GM12878 (cell line): ENCODE measurements around the gene DIS3L2. TPM values are rescaled to one million over a fixed set of nuclear protein-coding genes. Genes with fewer than 3 reads are reported as not detected.
"Not testable (repeated sequence)": the region's sequence is repeated elsewhere in the genome, so short reads cannot be mapped to it uniquely, and the experiment has no call there.

Experiments
- ATAC-seq: fragments of 200-7000 bp; cut with Tn5 transposase; 3 replicates; pipeline ENCODE4 v1.9.1; 2020; ENCODE audit warnings: mild to moderate bottlenecking, moderate library complexity
- BruUV-seq: library from RNA; stranded (reverse); fragments of 400-500 nt; replicated peaks from 2 replicates; lab custom pipeline; 2021; lab: Mats Ljungman, UMichigan
- CTCF ChIA-PET: fragments of 300-600 bp; sonication (Branson Sonifier 250); formaldehyde crosslinking; extraction: SDS; loops from one replicate; lab custom pipeline; 2021; ENCODE audit warnings: inconsistent platforms; lab: Yijun Ruan, JAX
- POLR2A ChIA-PET: fragments of 350-600 bp; formaldehyde crosslinking; extraction: SDS; loops from one replicate; lab custom pipeline; 2021; ENCODE audit warnings: inconsistent platforms; lab: Charles Lee
- RAD21 ChIA-PET: fragments of 300-600 bp; sonication (Branson Sonifier 250); formaldehyde crosslinking; loops from one replicate; lab custom pipeline; 2023; ENCODE audit warnings: antibody characterized with exemption; ENCODE audit not compliant: unreplicated experiment; lab: Charles Lee
- SMC1A ChIA-PET: fragments of 300-600 bp; sonication (Branson Sonifier 250); formaldehyde crosslinking; loops from one replicate; lab custom pipeline; 2023; ENCODE audit not compliant: unreplicated experiment, uncharacterized antibody; lab: Charles Lee
- DNase-seq: peaks from one replicate; pipeline ENCODE4 v3.0.0-alpha.2; 2011; ENCODE audit warnings: low read depth, low spot score
- FAIRE-seq: peaks from 3 replicates; lab custom pipeline; 2011; peaks lifted over from hg19 to GRCh38; lab: Jason Lieb, UNC
- H2AFZ ChIP-seq: 2 replicates; pipeline ENCODE4 v1.6.0; 2011; ENCODE audit warnings: low read depth, low read length, control low read depth; ENCODE audit not compliant: control insufficient read depth
- H3K27ac ChIP-seq: 2 replicates; pipeline ENCODE4 v1.5.1; 2011; ENCODE audit warnings: control low read depth; ENCODE audit not compliant: control insufficient read depth, insufficient read depth
- H3K27me3 ChIP-seq, 2 experiments: replicated peaks in 1 of 2; 2 replicates each; pipeline versions ENCODE4 v1.6.0 to v1.6.1; 2011; ENCODE audit warnings: low read length in 1 of 2; ENCODE audit not compliant: control insufficient read depth in 2 of 2, insufficient read depth in 2 of 2
- H3K36me3 ChIP-seq, 2 experiments: 2 replicates each; pipeline ENCODE4 v1.5.1; 2011; ENCODE audit warnings: low read length in 1 of 2; ENCODE audit not compliant: control insufficient read depth in 2 of 2, insufficient read depth in 2 of 2
- H3K4me1 ChIP-seq: 2 replicates; pipeline ENCODE4 v1.6.1; 2011; ENCODE audit warnings: mild to moderate bottlenecking, low read length, moderate library complexity, mixed read lengths; ENCODE audit not compliant: control insufficient read depth, insufficient read depth
- H3K4me2 ChIP-seq: 2 replicates; pipeline ENCODE4 v1.6.0; 2011; ENCODE audit warnings: control low read depth; ENCODE audit not compliant: control insufficient read depth, insufficient read depth
- H3K4me3 ChIP-seq: fragments of 200-600 bp; sonication (generic); 2 replicates; pipeline ENCODE4 v1.5.1; 2016
- H3K79me2 ChIP-seq: 2 replicates; pipeline ENCODE4 v1.6.0; 2011; ENCODE audit warnings: low read length; ENCODE audit not compliant: control insufficient read depth, insufficient read depth
- H3K9ac ChIP-seq: 2 replicates; pipeline ENCODE4 v1.8.0; 2011; ENCODE audit warnings: low read length, control low read depth, mixed read lengths; ENCODE audit not compliant: control insufficient read depth, insufficient read depth
- H3K9me3 ChIP-seq: replicated peaks from 3 replicates; pipeline ENCODE4 v1.5.1; 2011; ENCODE audit warnings: mild to moderate bottlenecking, low read length; ENCODE audit not compliant: control insufficient read depth, insufficient read depth
- H4K20me1 ChIP-seq: 2 replicates; pipeline ENCODE4 v1.6.0; 2011; ENCODE audit not compliant: control insufficient read depth, insufficient read depth
- FOXK2 ChIP-seq: fragments of 450-650 bp; IDR thresholded peaks from 2 replicates; pipeline ENCODE4 v1.6.1; 2017; ENCODE audit warnings: mild to moderate bottlenecking, moderate library complexity
- ZNF24 ChIP-seq: fragments of 450-650 bp; IDR thresholded peaks from 2 replicates; pipeline ENCODE4 v1.6.1; 2017; ENCODE audit warnings: antibody characterized with exemption, mild to moderate bottlenecking
- WGBS: methylation state at CpG from one replicate; pipeline ENCODE4 v1.1.6; 2016; ENCODE audit warnings: low lambda C conversion rate; ENCODE audit not compliant: insufficient replicate concordance, insufficient coverage; ENCODE audit errors: missing lambda C conversion rate; 5-methylcytosine and 5-hydroxymethylcytosine counted together
- in situ Hi-C: fragments of 300-500 bp; cut with MboI; formaldehyde crosslinking; loops from 9 replicates; pipeline ENCODE4 v1.14.3; 2018; ENCODE audit warnings: mixed read lengths
- intact Hi-C: fragments of 100-400 bp; cut with micrococcal nuclease; formaldehyde crosslinking; loops from one replicate; pipeline ENCODE4 v1.14.2; 2022; ENCODE audit not compliant: unreplicated experiment
- polyA plus RNA-seq, 11 experiments: library from polyadenylated mRNA; depleted of rRNA in 4 of 11; unstranded in 6 of 11; stranded (reverse) in 5 of 11; fragments of >200 nt; fragmentation: Nextera tagmentation in 4 of 11; fragmentation: Illumina TruSeq in 1 of 11; extraction: Ambion mirVana in 4 of 11; extraction: Trizol in 1 of 11; gene quantifications; 1 replicate in 1 of 11; 2 replicates in 10 of 11; pipeline versions ENCODE4 v1.2.1 to v1.2.3, GENCODE V29; 2011 to 2016; ENCODE audit warnings: inconsistent platforms in 2 of 11, missing spikeins in 2 of 11, low read depth in 1 of 11
- total RNA-seq, 4 experiments: library from RNA; depleted of rRNA in 3 of 4; stranded (reverse); fragments of >200 nt in 3 of 4; fragmentation: Illumina TruSeq in 1 of 4; extraction: Trizol in 1 of 4; gene quantifications; 2 replicates each; pipeline versions ENCODE4 v1.2.1 to v1.2.3, GENCODE V29; 2013 to 2021

Gene DIS3L2
- total and polyA plus RNA-seq, 10 of the 15 experiments (the other 5 are each of a cell fraction or from before 2014, with no cell fraction given): 3.5 to 27.1 (median 16.0) TPM

- in situ Hi-C loops: loop anchor here (5.0 kb wide), 1 partner anchor 48 kb away; no protein-coding TSS in a partner anchor
- no peaks in the 10 kb centered on the region for H3K79me2 ChIP-seq
- no TSS peak for BruUV-seq
- H3K27ac ChIP-seq: no peak overlapping the region
- H3K4me3 ChIP-seq: no peak overlapping the region
- ATAC-seq (no peak), FAIRE-seq (no peak), DNase-seq (no peak)
- ChIA-PET RAD21 (no interaction called here), POLR2A (no interaction called here), SMC1A (no interaction called here), CTCF (no interaction called here)
- no peaks in the 10 kb centered on the region for H3K9me3 ChIP-seq
- TF ChIP-seq FOXK2 (no peak), ZNF24 (no peak)
- no peaks in the 10 kb centered on the region for H3K4me1 ChIP-seq
- H3K9ac ChIP-seq: no peak overlapping the region
- H3K27me3 ChIP-seq: peaks cover 0 to 7% of the 10 kb centered on the region in 2 experiments; a peak in 2 of 4 replicates
- H3K36me3 ChIP-seq: no peaks in the 10 kb centered on the region
- no peak overlapping the region for H3K4me2 ChIP-seq
- intact Hi-C loops: no loop called here
- WGBS: 0% methylated on average over 1 of the region's 1 CpG
- H2AFZ ChIP-seq: no peak overlapping the region
- no peaks in the 10 kb centered on the region for H4K20me1 ChIP-seq
Observed at GRCh38 chr2:232384466-232384865, 423.0 kb downstream of the DIS3L2 start.

- H3K27ac ChIP-seq, ATAC-seq, in situ Hi-C loops, H3K79me2 ChIP-seq, FAIRE-seq, RAD21 ChIA-PET, H3K36me3 ChIP-seq, H3K9ac ChIP-seq, H3K9me3 ChIP-seq, H3K4me2 ChIP-seq, H2AFZ ChIP-seq, CTCF ChIA-PET, H3K4me1 ChIP-seq, intact Hi-C loops, H3K27me3 ChIP-seq, BruUV-seq, POLR2A ChIA-PET, SMC1A ChIA-PET, DNase-seq, H4K20me1 ChIP-seq, H3K4me3 ChIP-seq: not testable (repeated sequence)
Observed at GRCh38 chr2:232385058-232385457, 423.5 kb downstream of the DIS3L2 start.
